Testis (tissue), 3 donors: ENCODE measurements around the gene SAMD4B. TPM values are rescaled to one million over a fixed set of nuclear protein-coding genes. Genes with fewer than 3 reads are reported as not detected.

Experiments used
- DNase-seq: peaks from one replicate; pipeline ENCODE4 v3.0.0-alpha.2; 2019
- H3K27ac ChIP-seq, 2 donors: fragments of 200-600 bp; sonication (generic); one replicate each; pipeline ENCODE4 v1.5.1; 2019
- H3K27me3 ChIP-seq: fragments of 200-600 bp; sonication (generic); one replicate; pipeline ENCODE4 v1.5.1; 2019
- H3K36me3 ChIP-seq: fragments of 200-600 bp; sonication (generic); one replicate; pipeline ENCODE4 v1.5.1; 2017; ENCODE audit warnings: low read depth; ENCODE audit errors: missing control alignments
- H3K4me1 ChIP-seq: fragments of 200-600 bp; sonication (generic); one replicate; pipeline ENCODE4 v1.5.1; 2019
- H3K4me3 ChIP-seq, 2 donors: fragments of 200-600 bp; sonication (generic); one replicate each; pipeline ENCODE4 v1.5.1; 2017 to 2019
- H3K9me3 ChIP-seq: fragments of 200-600 bp; sonication (generic); one replicate; pipeline ENCODE4 v1.5.1; 2017
- POLR2A ChIP-seq: fragments of 450-650 bp; IDR thresholded peaks from one replicate; pipeline ENCODE4 v1.6.1; 2017; ENCODE audit warnings: antibody characterized with exemption, mild to moderate bottlenecking, moderate library complexity
- WGBS, 2 donors: methylation state at CpG; one replicate each; pipeline ENCODE4 v1.1.5; 2018; 5-methylcytosine and 5-hydroxymethylcytosine counted together
- intact Hi-C: fragments of 100-400 bp; cut with DNase I; formaldehyde crosslinking; loops from one replicate; pipeline ENCODE4 v1.15.1; 2023; ENCODE audit warnings: low total_unique reads
- polyA plus RNA-seq: library from polyadenylated mRNA; stranded (reverse); fragments of 350-450 nt; fragmentation: Illumina TruSeq; extraction: RNeasy Lipid Tissue Mini Kit (QIAGEN cat#74804); gene quantifications from one replicate; pipeline ENCODE4 v1.2.3, GENCODE V29; 2014; ENCODE audit warnings: low read depth, low replicate concordance; ENCODE audit not compliant: insufficient read depth
- total RNA-seq, 2 donors: library from RNA; depleted of rRNA; stranded (reverse); fragments of >200 nt; gene quantifications; one replicate each; pipeline ENCODE4 v1.2.3, GENCODE V29; 2016
- TF ChIP-seq, protein P1 (sequence below), 3 experiments: fragments of 450-650 bp in 2 of 3; fragments of 200-600 bp in 1 of 3; sonication (generic) in 1 of 3; IDR thresholded peaks; one replicate each; pipeline ENCODE4 v1.5.1; 2016 to 2019; ENCODE audit warnings: antibody characterized with exemption in 3 of 3, mild to moderate bottlenecking in 2 of 3, moderate library complexity in 1 of 3

SAMD4B gene
- total and polyA plus RNA-seq, 3 donors from 2014 or later, result 159 to 276 (median 228) TPM

DNA sequence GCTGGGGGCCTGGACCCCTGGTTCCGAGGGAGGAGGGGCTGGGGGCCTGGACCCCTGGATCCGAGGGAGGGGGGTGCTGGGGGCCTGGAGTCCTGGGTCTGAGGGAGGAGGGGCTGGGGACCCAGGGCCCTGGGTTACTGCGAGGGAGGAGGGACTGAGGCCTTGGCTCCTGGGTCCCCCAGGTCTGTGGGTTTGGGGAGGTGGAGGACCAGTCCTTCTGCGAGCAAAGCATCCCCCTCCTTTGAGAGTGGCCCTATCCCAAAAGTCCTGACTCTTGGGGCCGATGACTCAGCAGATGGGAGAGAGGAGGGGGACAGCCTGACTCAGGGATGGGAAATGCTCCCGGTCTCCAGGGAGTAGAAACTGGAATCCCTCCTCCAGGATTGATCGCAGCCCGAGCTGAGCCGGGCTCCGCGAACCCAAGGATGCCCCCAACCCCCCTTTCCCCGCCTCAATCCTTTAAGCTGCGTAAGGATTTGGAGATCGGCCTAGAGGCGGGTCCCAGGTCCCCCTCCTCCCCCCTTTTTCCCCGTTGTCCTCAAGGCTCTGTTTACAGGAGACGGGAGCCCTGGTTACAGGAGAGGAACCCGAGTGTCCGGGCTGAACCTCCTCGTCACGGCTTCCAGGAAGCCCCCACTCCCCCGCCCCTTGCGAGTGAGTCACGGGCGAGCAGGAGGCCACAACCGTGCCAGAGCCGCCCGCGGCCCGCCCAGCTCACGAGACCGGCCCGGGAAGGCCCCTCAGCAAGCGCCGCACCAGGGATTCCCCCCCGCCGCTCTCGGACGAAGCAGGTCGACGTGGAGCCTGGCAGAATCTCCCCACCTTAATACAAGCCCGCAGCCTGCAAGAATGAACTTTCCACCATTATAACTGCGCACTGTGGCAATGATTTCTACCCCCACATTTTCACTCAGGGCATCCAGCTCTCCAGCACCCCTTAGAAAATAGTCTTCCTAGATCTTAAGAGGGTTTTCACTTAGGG lies 61.4 kb downstream of the SAMD4B start:
- WGBS, 2 donors, result 0 to 1% methylated on average over 25 to 42 of the region's 43 CpGs
- Histone ChIP-seq H3K4me1 (peaks cover 33% of the 10 kb centered on the region), H3K27me3 (no peaks in the 10 kb centered on the region), H3K36me3 (no peaks in the 10 kb centered on the region), H3K4me3 (peak overlapping the region; percentile 54 to 62), H3K9me3 (no peaks in the 10 kb centered on the region), H3K27ac (peak overlapping the region; percentile 95 to 97)
- peak; percentile 95 for DNase-seq
- TF ChIP-seq, protein P1, sequence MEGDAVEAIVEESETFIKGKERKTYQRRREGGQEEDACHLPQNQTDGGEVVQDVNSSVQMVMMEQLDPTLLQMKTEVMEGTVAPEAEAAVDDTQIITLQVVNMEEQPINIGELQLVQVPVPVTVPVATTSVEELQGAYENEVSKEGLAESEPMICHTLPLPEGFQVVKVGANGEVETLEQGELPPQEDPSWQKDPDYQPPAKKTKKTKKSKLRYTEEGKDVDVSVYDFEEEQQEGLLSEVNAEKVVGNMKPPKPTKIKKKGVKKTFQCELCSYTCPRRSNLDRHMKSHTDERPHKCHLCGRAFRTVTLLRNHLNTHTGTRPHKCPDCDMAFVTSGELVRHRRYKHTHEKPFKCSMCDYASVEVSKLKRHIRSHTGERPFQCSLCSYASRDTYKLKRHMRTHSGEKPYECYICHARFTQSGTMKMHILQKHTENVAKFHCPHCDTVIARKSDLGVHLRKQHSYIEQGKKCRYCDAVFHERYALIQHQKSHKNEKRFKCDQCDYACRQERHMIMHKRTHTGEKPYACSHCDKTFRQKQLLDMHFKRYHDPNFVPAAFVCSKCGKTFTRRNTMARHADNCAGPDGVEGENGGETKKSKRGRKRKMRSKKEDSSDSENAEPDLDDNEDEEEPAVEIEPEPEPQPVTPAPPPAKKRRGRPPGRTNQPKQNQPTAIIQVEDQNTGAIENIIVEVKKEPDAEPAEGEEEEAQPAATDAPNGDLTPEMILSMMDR (IDR thresholded peaks at IDR 0.05), result no peak
- peak; percentile 12 for TF ChIP-seq POLR2A
- intact Hi-C loops, result no loop called here

DNA sequence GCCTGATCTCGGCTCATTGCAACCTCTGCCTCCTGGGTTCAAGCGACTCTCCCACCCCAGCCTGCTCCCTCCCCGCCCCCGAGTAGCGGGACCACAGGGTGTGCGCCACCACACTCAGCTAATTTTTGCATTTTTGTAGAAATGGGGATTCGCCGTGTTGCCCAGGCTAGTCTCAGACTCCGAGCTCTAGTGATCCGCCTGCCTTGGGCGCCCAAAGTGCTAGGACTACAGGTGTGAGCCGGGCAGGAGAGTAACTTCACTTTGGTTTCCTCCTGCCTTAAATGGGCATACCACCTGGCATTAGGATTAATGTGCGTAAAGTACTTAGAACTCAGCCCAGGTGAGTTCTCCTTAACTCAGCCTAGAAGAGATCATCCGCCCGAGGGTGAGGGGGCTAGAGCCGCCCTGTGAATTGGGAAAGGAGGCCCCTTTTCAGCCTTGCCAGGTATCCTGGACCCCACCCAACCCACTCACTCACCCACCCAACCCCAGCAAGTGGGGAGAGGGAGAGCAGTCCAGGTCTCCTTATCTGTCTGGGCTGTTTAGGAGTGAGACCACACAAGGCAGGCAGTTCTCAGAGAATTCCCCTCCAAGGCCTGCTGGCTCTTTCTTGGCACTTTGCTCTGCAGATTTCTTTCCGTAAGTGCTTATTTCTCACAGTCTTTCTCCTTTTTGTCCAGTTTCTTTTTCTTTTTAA lies 63.2 kb downstream of the SAMD4B start:
- no peak overlapping the region for H3K4me3 ChIP-seq
- H3K27ac ChIP-seq, result peak overlapping the region; percentile 89 to 95
- H3K9me3 ChIP-seq, result no peaks in the 10 kb centered on the region
- TF ChIP-seq, protein P1 (IDR thresholded peaks at IDR 0.05), result no peak
- TF ChIP-seq POLR2A, result no peak
- no peaks in the 10 kb centered on the region for H3K27me3 ChIP-seq
- intact Hi-C loops, result no loop called here
- H3K4me1 ChIP-seq, result peaks cover 36% of the 10 kb centered on the region
- WGBS, 2 donors, result 77 to 86% methylated on average over 17 of the region's 17 CpGs
- no peaks in the 10 kb centered on the region for H3K36me3 ChIP-seq
- no peak for DNase-seq

DNA sequence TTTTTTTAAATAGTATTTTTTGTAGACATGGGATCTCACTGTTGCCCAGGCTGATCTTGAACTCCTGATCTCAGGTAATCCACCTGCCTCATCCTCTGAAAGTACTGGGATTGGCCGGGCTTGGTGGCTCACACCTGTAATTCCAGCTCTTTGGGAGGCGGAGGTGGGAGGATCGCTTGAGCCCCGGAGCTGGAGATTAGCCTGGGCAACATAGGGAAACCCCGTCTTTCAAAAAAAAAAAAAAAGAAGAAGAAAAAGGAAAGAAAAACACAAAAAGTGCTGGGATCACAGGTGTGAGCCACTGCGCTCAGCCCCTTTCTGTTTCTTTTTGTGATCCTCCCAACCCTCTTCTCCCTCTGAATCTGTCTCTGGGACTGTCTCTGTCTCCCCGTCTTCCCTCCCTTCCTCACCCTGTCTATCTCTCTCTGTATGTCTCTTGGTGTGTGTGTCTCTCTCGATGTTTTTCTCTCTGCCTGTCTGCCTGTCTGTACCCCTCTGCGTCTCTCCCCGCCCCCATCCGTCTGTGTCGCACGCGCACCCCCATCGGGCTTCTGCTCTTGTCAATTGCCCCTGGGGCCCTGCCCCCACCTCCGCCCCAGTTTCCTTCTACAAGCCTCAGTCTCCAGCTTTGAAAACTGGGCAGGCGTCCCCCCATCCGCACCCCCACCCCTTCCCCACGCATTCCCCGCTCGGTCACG lies 63.9 kb downstream of the SAMD4B start:
- WGBS, 2 donors, result 8 to 10% methylated on average over 17 to 22 of the region's 22 CpGs
- Histone ChIP-seq H3K27me3 (no peaks in the 10 kb centered on the region), H3K4me1 (peaks cover 43% of the 10 kb centered on the region), H3K9me3 (no peaks in the 10 kb centered on the region), H3K36me3 (no peaks in the 10 kb centered on the region), H3K4me3 (peak overlapping the region; percentile 68 to 92), H3K27ac (peak overlapping the region; percentile 89 to 95)
- intact Hi-C loops, result no loop called here
- TF ChIP-seq, protein P1 (IDR thresholded peaks at IDR 0.05), result no peak
- TF ChIP-seq POLR2A, result no peak
- DNase-seq, result peak; percentile 83

DNA sequence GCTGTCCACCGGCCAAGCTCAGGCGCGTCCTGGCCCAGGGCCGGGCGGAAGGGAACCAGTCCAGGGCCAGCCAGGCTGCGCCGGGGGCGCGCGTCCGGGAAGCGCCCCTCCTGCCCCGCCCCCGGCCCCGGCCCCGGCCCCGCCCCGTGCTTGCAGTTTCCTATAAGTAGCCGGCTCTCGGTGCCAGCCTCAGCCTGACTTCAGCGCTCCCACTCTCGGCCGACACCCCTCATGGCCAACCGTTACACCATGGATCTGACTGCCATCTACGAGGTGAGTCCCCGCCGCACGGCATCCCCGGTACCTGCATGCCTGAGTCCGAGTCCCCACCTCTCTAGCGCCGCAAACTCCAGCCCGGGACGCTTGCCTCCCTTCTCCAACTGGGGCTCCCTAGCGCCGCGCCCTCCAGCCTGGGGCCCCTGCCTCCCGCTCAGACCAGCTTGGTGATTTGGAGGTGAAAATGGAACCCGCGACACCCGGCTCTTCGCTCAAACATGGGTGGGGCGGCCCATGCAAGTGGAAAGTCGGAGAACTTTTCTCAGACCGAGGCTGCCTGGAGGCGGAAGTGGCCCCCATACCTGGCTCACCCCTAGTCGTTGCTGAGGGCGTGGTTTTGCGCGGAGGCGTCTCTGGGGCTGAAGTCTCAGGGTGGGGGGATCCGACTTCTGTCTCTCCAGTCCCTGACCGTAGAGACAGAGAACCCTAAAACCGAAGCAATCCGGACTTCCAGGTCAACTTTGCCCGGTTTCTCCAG lies 64.6 kb downstream of the SAMD4B start, which contains the start of gene ZFP36:
ZFP36 (plus strand) TSS at position 192 of the 754 bp plus-strand sequence; CDS start at position 250, 58 bp downstream.
- Histone ChIP-seq H3K9me3 (no peaks in the 10 kb centered on the region), H3K36me3 (no peaks in the 10 kb centered on the region), H3K4me3 (peak within 1 kb of the TSS; percentile 68 to 92), H3K4me1 (peaks cover 45% of the 10 kb centered on the region), H3K27me3 (no peaks in the 10 kb centered on the region), H3K27ac (peak within 1 kb of the TSS; percentile 89 to 95)
- TF ChIP-seq, protein P1 (IDR thresholded peaks at IDR 0.05), result no peak
- peak; percentile 93 for TF ChIP-seq POLR2A
- intact Hi-C loops, result no loop called here
- 1% methylated on average over 20 to 49 of the region's 56 CpGs for WGBS, 2 donors
- DNase-seq, result peak; percentile 94
